Ishikawa (cell line): Measurements from ENCODE around the gene FCMR.

Source experiments
- CEBPB ChIP-seq: IDR thresholded peaks from 2 replicates; pipeline ENCODE4 v1.6.1; 2012
- CREB1 ChIP-seq: IDR thresholded peaks from 2 replicates; pipeline ENCODE4 v1.6.1; 2012; ENCODE audit warnings: low read depth
- EGR1 ChIP-seq: IDR thresholded peaks from 2 replicates; pipeline ENCODE4 v1.6.1; 2012
- EP300 ChIP-seq: IDR thresholded peaks from 2 replicates; pipeline ENCODE4 v1.6.1; 2012; ENCODE audit warnings: borderline replicate concordance
- FOXM1 ChIP-seq: IDR thresholded peaks from 2 replicates; pipeline ENCODE4 v1.6.1; 2012; ENCODE audit warnings: low read depth, borderline replicate concordance
- MAX ChIP-seq: IDR thresholded peaks from 2 replicates; pipeline ENCODE4 v1.6.1; 2012
- NFIC ChIP-seq: IDR thresholded peaks from 2 replicates; pipeline ENCODE4 v1.6.1; 2012
- RAD21 ChIP-seq: IDR thresholded peaks from 2 replicates; pipeline ENCODE4 v1.6.1; 2012; ENCODE audit warnings: low read depth
- TAF1 ChIP-seq: IDR thresholded peaks from 2 replicates; pipeline ENCODE4 v1.6.1; 2012; ENCODE audit warnings: low read depth, mild to moderate bottlenecking
- TCF12 ChIP-seq: IDR thresholded peaks from 2 replicates; pipeline ENCODE4 v1.6.1; 2012; ENCODE audit warnings: low read depth
- TEAD4 ChIP-seq: IDR thresholded peaks from 2 replicates; pipeline ENCODE4 v1.6.1; 2012
- YY1 ChIP-seq: IDR thresholded peaks from 2 replicates; pipeline ENCODE4 v1.6.1; 2012; ENCODE audit warnings: low read depth
- ZBTB7A ChIP-seq: IDR thresholded peaks from 2 replicates; pipeline ENCODE4 v1.6.1; 2012; ENCODE audit warnings: low read depth
- TF ChIP-seq, protein P1 (sequence below): IDR thresholded peaks from 2 replicates; pipeline ENCODE4 v1.6.1; 2012; ENCODE audit warnings: low read depth, mild to moderate bottlenecking
- TF ChIP-seq, protein P2 (sequence below): IDR thresholded peaks from 2 replicates; pipeline ENCODE4 v1.6.1; 2012

Gene FCMR

GRCh38 chr1:206882555-206882954 lies 39.2 kb downstream of the FCMR start:
- TF ChIP-seq CREB1 (no peak), TAF1 (no peak), TEAD4 (no peak), ZBTB7A (no peak), RAD21 (no peak)

DNA sequence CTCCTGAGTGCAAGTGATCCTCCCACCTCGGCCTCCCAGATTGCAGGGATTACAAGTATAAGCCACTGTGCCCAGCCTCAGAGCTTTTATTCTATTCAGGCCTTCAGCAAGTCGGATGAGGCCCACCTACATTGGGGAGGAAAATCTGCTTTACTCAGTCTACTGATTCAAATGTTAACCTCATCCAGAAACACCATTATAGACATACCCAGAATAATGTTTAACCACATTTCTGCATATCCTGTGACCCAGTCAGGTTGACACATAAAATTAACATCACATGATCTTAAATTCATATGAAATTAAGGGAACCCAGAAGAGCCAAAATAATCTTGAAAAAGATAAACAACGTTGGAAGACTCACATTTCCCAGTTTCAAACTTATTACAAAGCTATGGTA lies 41.4 kb downstream of the FCMR start:
- TF ChIP-seq MAX = no peak
- no peak for TF ChIP-seq YY1
- TF ChIP-seq NFIC = no peak
- no peak for TF ChIP-seq RAD21
- TF ChIP-seq EP300 = no peak
- TF ChIP-seq CEBPB = no peak
- TF ChIP-seq FOXM1 = no peak
- TF ChIP-seq, protein P1, sequence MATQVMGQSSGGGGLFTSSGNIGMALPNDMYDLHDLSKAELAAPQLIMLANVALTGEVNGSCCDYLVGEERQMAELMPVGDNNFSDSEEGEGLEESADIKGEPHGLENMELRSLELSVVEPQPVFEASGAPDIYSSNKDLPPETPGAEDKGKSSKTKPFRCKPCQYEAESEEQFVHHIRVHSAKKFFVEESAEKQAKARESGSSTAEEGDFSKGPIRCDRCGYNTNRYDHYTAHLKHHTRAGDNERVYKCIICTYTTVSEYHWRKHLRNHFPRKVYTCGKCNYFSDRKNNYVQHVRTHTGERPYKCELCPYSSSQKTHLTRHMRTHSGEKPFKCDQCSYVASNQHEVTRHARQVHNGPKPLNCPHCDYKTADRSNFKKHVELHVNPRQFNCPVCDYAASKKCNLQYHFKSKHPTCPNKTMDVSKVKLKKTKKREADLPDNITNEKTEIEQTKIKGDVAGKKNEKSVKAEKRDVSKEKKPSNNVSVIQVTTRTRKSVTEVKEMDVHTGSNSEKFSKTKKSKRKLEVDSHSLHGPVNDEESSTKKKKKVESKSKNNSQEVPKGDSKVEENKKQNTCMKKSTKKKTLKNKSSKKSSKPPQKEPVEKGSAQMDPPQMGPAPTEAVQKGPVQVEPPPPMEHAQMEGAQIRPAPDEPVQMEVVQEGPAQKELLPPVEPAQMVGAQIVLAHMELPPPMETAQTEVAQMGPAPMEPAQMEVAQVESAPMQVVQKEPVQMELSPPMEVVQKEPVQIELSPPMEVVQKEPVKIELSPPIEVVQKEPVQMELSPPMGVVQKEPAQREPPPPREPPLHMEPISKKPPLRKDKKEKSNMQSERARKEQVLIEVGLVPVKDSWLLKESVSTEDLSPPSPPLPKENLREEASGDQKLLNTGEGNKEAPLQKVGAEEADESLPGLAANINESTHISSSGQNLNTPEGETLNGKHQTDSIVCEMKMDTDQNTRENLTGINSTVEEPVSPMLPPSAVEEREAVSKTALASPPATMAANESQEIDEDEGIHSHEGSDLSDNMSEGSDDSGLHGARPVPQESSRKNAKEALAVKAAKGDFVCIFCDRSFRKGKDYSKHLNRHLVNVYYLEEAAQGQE = no peak
- no peak for TF ChIP-seq CREB1
- no peak for TF ChIP-seq TCF12

GRCh38 chr1:206878456-206878855 lies 43.3 kb downstream of the FCMR start:
- TF ChIP-seq CREB1 (no peak), TAF1 (no peak), YY1 (no peak)

- no peak for TF ChIP-seq TEAD4
- no peak for TF ChIP-seq CREB1
- no peak for TF ChIP-seq ZBTB7A
- no peak for TF ChIP-seq RAD21
- TF ChIP-seq TCF12 = no peak
- TF ChIP-seq EP300 = no peak
- TF ChIP-seq YY1 = no peak
- TF ChIP-seq MAX = no peak
- TF ChIP-seq EGR1 = no peak
- no peak for TF ChIP-seq NFIC
- TF ChIP-seq, protein P2, sequence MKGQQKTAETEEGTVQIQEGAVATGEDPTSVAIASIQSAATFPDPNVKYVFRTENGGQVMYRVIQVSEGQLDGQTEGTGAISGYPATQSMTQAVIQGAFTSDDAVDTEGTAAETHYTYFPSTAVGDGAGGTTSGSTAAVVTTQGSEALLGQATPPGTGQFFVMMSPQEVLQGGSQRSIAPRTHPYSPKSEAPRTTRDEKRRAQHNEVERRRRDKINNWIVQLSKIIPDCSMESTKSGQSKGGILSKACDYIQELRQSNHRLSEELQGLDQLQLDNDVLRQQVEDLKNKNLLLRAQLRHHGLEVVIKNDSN = no peak
- TF ChIP-seq CEBPB = no peak
- TF ChIP-seq FOXM1 = no peak
- TF ChIP-seq, protein P1 = no peak
- TF ChIP-seq TAF1 = no peak
These were observed 45.9 kb downstream of the FCMR start for GRCh38 chr1:206875752-206876377.

- TF ChIP-seq NFIC (no peak), TAF1 (no peak), EP300 (no peak), TEAD4 (no peak), YY1 (no peak), CREB1 (no peak), EGR1 (no peak), TCF12 (no peak), CEBPB (no peak), RAD21 (no peak), ZBTB7A (no peak), MAX (no peak), FOXM1 (no peak)
- TF ChIP-seq, protein P1 = no peak
- TF ChIP-seq, protein P2 = no peak
These were observed 48.0 kb downstream of the FCMR start for GRCh38 chr1:206873603-206874188.
